HCT116 (cell line): Measurements from ENCODE around the gene HOXB9. TPM values are rescaled to one million over a fixed set of nuclear protein-coding genes. Genes with fewer than 3 reads are reported as not detected.
A peak's percentile ranks its signal among the peaks of the same experiment; 100 is the strongest.

Experiments
- ATAC-seq: fragments of 200-7000 bp; cut with Tn5 transposase; 2 replicates; pipeline ENCODE4 v1.9.1; 2020; ENCODE audit warnings: mild to moderate bottlenecking, moderate library complexity
- BruUV-seq: library from RNA; stranded (reverse); fragments of 400-500 nt; replicated peaks from 2 replicates; lab custom pipeline; 2021; lab: Mats Ljungman, UMichigan
- CTCF ChIA-PET: fragments of 300-600 bp; sonication (Branson Sonifier 250); formaldehyde crosslinking; loops from one replicate; lab custom pipeline; 2021; ENCODE audit warnings: antibody characterized with exemption; lab: Charles Lee
- POLR2A ChIA-PET: fragments of 300-600, 350-600 bp; sonication (Branson Sonifier 250); formaldehyde crosslinking; loops from one replicate; lab custom pipeline; 2021; ENCODE audit warnings: antibody characterized with exemption; lab: Charles Lee
- RAD21 ChIA-PET, 2 experiments: fragments of 300-600 bp; sonication (Branson Sonifier 250); formaldehyde crosslinking; loops; one replicate each; lab custom pipeline; 2023; ENCODE audit warnings: low total read pairs in 2 of 2; ENCODE audit not compliant: uncharacterized antibody in 2 of 2, unreplicated experiment in 2 of 2, low non-redundant PET in 1 of 2; lab: Charles Lee
- DNase-seq: peaks from one replicate; pipeline ENCODE4 v3.0.0-alpha.2; 2010; ENCODE audit warnings: low read depth, low spot score
- H2AFZ ChIP-seq: fragments of 200-600 bp; shearing (Covaris generic), sonication (generic); 2 replicates; pipeline ENCODE4 v1.6.1; 2017; ENCODE audit warnings: low read depth, mixed run types, mixed read lengths, antibody characterized with exemption, low read length; ENCODE audit not compliant: poor library complexity, severe bottlenecking
- H3K27ac ChIP-seq: 2 replicates; pipeline ENCODE4 v1.5.1; 2012; ENCODE audit warnings: low read depth, low read length
- H3K27me3 ChIP-seq: fragments of 200-600 bp; sonication (generic); 2 replicates; pipeline ENCODE4 v1.6.1; 2016; ENCODE audit warnings: mixed run types, low read length, mixed read lengths; ENCODE audit not compliant: insufficient read depth
- H3K36me3 ChIP-seq, 2 experiments: fragments of 200-500 bp in 1 of 2; fragments of 200-600 bp in 1 of 2; sonication (Bioruptor generic) in 1 of 2; sonication (generic) in 1 of 2; 2 replicates each; pipeline versions ENCODE4 v1.5.1 to v1.6.1; 2014 to 2016; ENCODE audit warnings: low read length in 2 of 2, inconsistent platforms in 1 of 2, mixed read lengths in 1 of 2, mixed run types in 1 of 2; ENCODE audit not compliant: insufficient read depth in 2 of 2, control insufficient read depth in 1 of 2
- H3K4me1 ChIP-seq, 2 experiments: fragments of 200-600 bp in 1 of 2; sonication (generic) in 1 of 2; 2 replicates each; pipeline versions ENCODE4 v1.5.1 to v1.6.1; 2012 to 2017; ENCODE audit warnings: low read length in 2 of 2, inconsistent platforms in 1 of 2, mild to moderate bottlenecking in 1 of 2, mixed read lengths in 1 of 2, mixed run types in 1 of 2, moderate library complexity in 1 of 2; ENCODE audit not compliant: insufficient read depth in 2 of 2, control insufficient read depth in 1 of 2
- H3K4me2 ChIP-seq: fragments of 200-600 bp; sonication (generic); 2 replicates; pipeline ENCODE4 v1.6.1; 2017; ENCODE audit warnings: mixed run types, low read length, mixed read lengths
- H3K4me3 ChIP-seq, 2 experiments: fragments of 200-600 bp in 1 of 2; sonication (generic) in 1 of 2; replicated peaks in 1 of 2; 2 replicates each; pipeline ENCODE4 v1.5.1; 2011 to 2016; ENCODE audit warnings: low read length in 2 of 2, control low read depth in 1 of 2, low read depth in 1 of 2, mild to moderate bottlenecking in 1 of 2, mixed read lengths in 1 of 2, mixed run types in 1 of 2
- H3K79me2 ChIP-seq: fragments of 200-600 bp; sonication (generic); 2 replicates; pipeline ENCODE4 v1.6.1; 2017; ENCODE audit warnings: mild to moderate bottlenecking, mixed run types, low read length, moderate library complexity, mixed read lengths; ENCODE audit not compliant: insufficient read depth
- H3K9ac ChIP-seq: fragments of 200-600 bp; sonication (generic); 2 replicates; pipeline ENCODE4 v1.6.1; 2016; ENCODE audit warnings: low read length, mixed read lengths
- H3K9me2 ChIP-seq: fragments of 200-600 bp; sonication (generic), shearing (Covaris generic); 2 replicates; pipeline ENCODE4 v1.6.1; 2017; ENCODE audit warnings: mixed run types, mild to moderate bottlenecking, moderate library complexity; ENCODE audit not compliant: insufficient read depth
- H3K9me3 ChIP-seq, 2 experiments: fragments of 200-500 bp in 1 of 2; fragments of 200-600 bp in 1 of 2; sonication (Bioruptor generic) in 1 of 2; sonication (generic) in 1 of 2; 2 replicates each; pipeline ENCODE4 v1.6.1; 2014 to 2017; ENCODE audit warnings: low read length in 2 of 2, mixed read lengths in 2 of 2, inconsistent platforms in 1 of 2, low read depth in 1 of 2, mild to moderate bottlenecking in 1 of 2, mixed run types in 1 of 2, moderate library complexity in 1 of 2; ENCODE audit not compliant: control insufficient read depth in 1 of 2, insufficient read depth in 1 of 2
- H4K20me1 ChIP-seq: fragments of 200-600 bp; sonication (generic), shearing (Covaris generic); 2 replicates; pipeline ENCODE4 v1.6.1; 2017; ENCODE audit warnings: mixed run types, mild to moderate bottlenecking, moderate library complexity; ENCODE audit not compliant: insufficient read depth
- CBX3 ChIP-seq: IDR thresholded peaks from 2 replicates; pipeline ENCODE4 v1.6.1; 2012; ENCODE audit warnings: low read depth
- EGR1 ChIP-seq: IDR thresholded peaks from 2 replicates; pipeline ENCODE4 v1.6.1; 2012; ENCODE audit warnings: low read depth
- ELF1 ChIP-seq: IDR thresholded peaks from 2 replicates; pipeline ENCODE4 v1.6.1; 2012; ENCODE audit warnings: low read depth, borderline replicate concordance
- EZH2 ChIP-seq: fragments of 200-600 bp; sonication (generic); IDR thresholded peaks from 2 replicates; pipeline ENCODE4 v1.6.1; 2017; ENCODE audit warnings: antibody characterized with exemption, mixed run types
- FOSL1 ChIP-seq: IDR thresholded peaks from 2 replicates; pipeline ENCODE4 v1.6.1; 2012; ENCODE audit warnings: low read depth
- JUND ChIP-seq: IDR thresholded peaks from 2 replicates; pipeline ENCODE4 v1.6.1; 2012
- SP1 ChIP-seq: IDR thresholded peaks from 2 replicates; pipeline ENCODE4 v1.6.1; 2012; ENCODE audit warnings: low read depth
- TCF7L2 ChIP-seq: IDR thresholded peaks from 2 replicates; pipeline ENCODE4 v1.7.0; 2011; ENCODE audit warnings: borderline replicate concordance, inconsistent platforms; ENCODE audit not compliant: insufficient read depth, insufficient read length; ENCODE audit errors: extremely low read depth
- ZNF274 ChIP-seq: fragments of 200-500 bp; sonication (Bioruptor generic); IDR thresholded peaks from 2 replicates; pipeline ENCODE4 v1.6.1; 2014; ENCODE audit warnings: mild to moderate bottlenecking, low read depth, low read length, inconsistent platforms
- intact Hi-C: fragments of 100-400 bp; cut with micrococcal nuclease; formaldehyde crosslinking; loops from 2 replicates; pipeline ENCODE4 v1.10.0; 2022
- total RNA-seq: library from RNA; stranded (reverse); gene quantifications from one replicate; pipeline ENCODE4 v1.2.1, GENCODE V29; 2021; ENCODE audit not compliant: unreplicated experiment
- TF ChIP-seq, protein P1 (sequence below): IDR thresholded peaks from 2 replicates; pipeline ENCODE4 v1.6.1; 2011; ENCODE audit warnings: mild to moderate bottlenecking, low read length, moderate library complexity; ENCODE audit not compliant: insufficient replicate concordance; ENCODE audit errors: extremely low read depth

HOXB9 gene
- total RNA-seq, 1 experiment from 2014 or later, result 40.1 TPM

DNA sequence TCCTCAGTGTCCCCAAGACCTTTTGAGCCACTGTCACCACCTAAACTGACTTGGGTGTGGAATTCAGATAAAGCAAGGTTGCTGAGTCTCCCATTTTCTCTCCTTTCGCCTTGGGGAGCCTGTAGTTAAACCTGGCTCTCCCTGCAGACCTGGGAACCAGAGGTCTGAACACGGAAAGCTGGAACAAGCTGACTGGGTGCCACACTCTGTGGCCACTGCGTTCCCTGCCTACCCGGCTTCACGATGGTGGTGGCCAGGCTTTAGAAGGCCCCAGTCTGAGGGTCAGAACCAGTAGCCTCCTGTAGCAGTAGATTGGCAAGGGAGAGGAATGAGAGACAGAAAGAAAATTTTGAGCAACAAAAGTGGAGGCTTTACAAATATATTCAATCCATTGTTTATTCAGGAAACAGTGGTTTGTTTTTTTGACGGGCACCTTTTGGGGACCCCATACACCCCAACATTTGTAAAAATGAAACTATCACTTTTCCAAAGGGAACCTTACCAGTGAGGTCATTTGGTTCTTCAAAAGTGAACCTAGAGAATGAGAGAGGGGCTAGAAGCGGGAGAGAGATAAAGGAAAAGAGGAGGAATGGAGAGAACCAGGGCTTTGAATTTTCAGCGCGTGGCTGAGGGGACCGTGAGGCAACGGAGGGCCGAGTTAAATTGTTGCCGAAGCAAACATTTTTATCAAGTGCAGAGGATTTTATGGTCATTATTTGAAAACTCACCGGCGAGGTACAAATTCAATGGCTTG, 9.3 kb downstream of the HOXB9 start:
- H4K20me1 ChIP-seq, result no peaks in the 10 kb centered on the region
- peak overlapping the region; percentile 80 to 90 for H3K4me3 ChIP-seq
- no peaks in the 10 kb centered on the region; a peak in 1 of 4 replicates for H3K36me3 ChIP-seq
- ChIA-PET POLR2A (interaction anchor here (1.0 to 2.5 kb wide), 2 partner anchors 9 to 401 kb away, joined by 4 to 6 read pairs; partner anchors contain the start of gene HOXB9), RAD21 (interaction anchor here (1.6 to 1.8 kb wide), 2 partner anchors 309 to 401 kb away, joined by 3 to 7 read pairs; no protein-coding TSS in a partner anchor), CTCF (interaction anchor here (1.0 to 3.7 kb wide), 13 partner anchors 265 to 592 kb away, joined by 3 to 21 read pairs (median 9); no protein-coding TSS in a partner anchor)
- H3K27me3 ChIP-seq, result no peaks in the 10 kb centered on the region
- H3K4me2 ChIP-seq, result peak overlapping the region; percentile 95
- H3K9me3 ChIP-seq, result no peaks in the 10 kb centered on the region
- H2AFZ ChIP-seq, result no peak overlapping the region
- no peaks in the 10 kb centered on the region for H3K9me2 ChIP-seq
- DNase-seq, result no peak
- peaks cover 60% of the 10 kb centered on the region for H3K79me2 ChIP-seq
- peaks cover 8 to 45% of the 10 kb centered on the region in 2 experiments; a peak in 3 of 4 replicates for H3K4me1 ChIP-seq
- TF ChIP-seq ELF1 (no peak), JUND (no peak), SP1 (no peak), ZNF274 (no peak), EZH2 (no peak), CBX3 (no peak), FOSL1 (no peak), EGR1 (no peak), TCF7L2 (no peak)
- TF ChIP-seq, protein P1, sequence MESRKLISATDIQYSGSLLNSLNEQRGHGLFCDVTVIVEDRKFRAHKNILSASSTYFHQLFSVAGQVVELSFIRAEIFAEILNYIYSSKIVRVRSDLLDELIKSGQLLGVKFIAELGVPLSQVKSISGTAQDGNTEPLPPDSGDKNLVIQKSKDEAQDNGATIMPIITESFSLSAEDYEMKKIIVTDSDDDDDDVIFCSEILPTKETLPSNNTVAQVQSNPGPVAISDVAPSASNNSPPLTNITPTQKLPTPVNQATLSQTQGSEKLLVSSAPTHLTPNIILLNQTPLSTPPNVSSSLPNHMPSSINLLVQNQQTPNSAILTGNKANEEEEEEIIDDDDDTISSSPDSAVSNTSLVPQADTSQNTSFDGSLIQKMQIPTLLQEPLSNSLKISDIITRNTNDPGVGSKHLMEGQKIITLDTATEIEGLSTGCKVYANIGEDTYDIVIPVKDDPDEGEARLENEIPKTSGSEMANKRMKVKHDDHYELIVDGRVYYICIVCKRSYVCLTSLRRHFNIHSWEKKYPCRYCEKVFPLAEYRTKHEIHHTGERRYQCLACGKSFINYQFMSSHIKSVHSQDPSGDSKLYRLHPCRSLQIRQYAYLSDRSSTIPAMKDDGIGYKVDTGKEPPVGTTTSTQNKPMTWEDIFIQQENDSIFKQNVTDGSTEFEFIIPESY, result no peak
- no peak for ATAC-seq
- no TSS peak for BruUV-seq
- intact Hi-C loops, result loop anchor here (5.0 to 10.0 kb wide), 2 partner anchors 132 to 265 kb away; no protein-coding TSS in a partner anchor
- H3K27ac ChIP-seq, result peak overlapping the region; percentile 88
- peak overlapping the region; percentile 97 for H3K9ac ChIP-seq
